ENCODE results near the gene KIAA0930.

Gene KIAA0930

GRCh38 chr22:45238957-45239680 lies 1.6 kb downstream of the KIAA0930 start:
- no peak for TF ChIP-seq CTCF (IDR thresholded peaks at IDR 0.05; ENCODE audit: extremely low read depth, missing control alignments)
- DNase-seq (ENCODE audit: low spot score) = no peak

- TF ChIP-seq CTCF (IDR thresholded peaks at IDR 0.05; ENCODE audit: extremely low read depth, missing control alignments) = no peak
- DNase-seq (ENCODE audit: low spot score) = no peak
These were observed 2.4 kb downstream of the KIAA0930 start for GRCh38 chr22:45238076-45238956.

- DNase-seq (ENCODE audit: low spot score) = no peak
- no peak for TF ChIP-seq CTCF (IDR thresholded peaks at IDR 0.05; ENCODE audit: extremely low read depth, missing control alignments)
These were observed 3.4 kb downstream of the KIAA0930 start for GRCh38 chr22:45237065-45237990.

- TF ChIP-seq CTCF (IDR thresholded peaks at IDR 0.05; ENCODE audit: extremely low read depth, missing control alignments) = no peak
- DNase-seq (ENCODE audit: low spot score) = no peak
These were observed 4.8 kb downstream of the KIAA0930 start for GRCh38 chr22:45235851-45236342.

- DNase-seq (ENCODE audit: low spot score) = peak; percentile 69
- no peak for TF ChIP-seq CTCF (IDR thresholded peaks at IDR 0.05; ENCODE audit: extremely low read depth, missing control alignments)
These were observed 5.5 kb downstream of the KIAA0930 start for GRCh38 chr22:45235101-45235777.

GRCh38 chr22:45233827-45234226 lies 6.9 kb downstream of the KIAA0930 start:
- no peak for DNase-seq (ENCODE audit: low spot score)
- TF ChIP-seq CTCF (IDR thresholded peaks at IDR 0.05; ENCODE audit: extremely low read depth, missing control alignments) = no peak
